Keratinocyte (primary cell): ENCODE results near the gene TAF4B. TPM values are rescaled to one million over a fixed set of nuclear protein-coding genes. Genes with fewer than 3 reads are reported as not detected.

Experiments
- DNase-seq: peaks from one replicate; pipeline ENCODE4 v3.0.0-alpha.2; 2011; ENCODE audit warnings: low read depth, missing footprints, low spot score
- FAIRE-seq: peaks from 2 replicates; lab custom pipeline; 2011; peaks lifted over from hg19 to GRCh38; lab: Jason Lieb, UNC
- H2AFZ ChIP-seq: 2 replicates; pipeline ENCODE4 v1.6.0; 2012; ENCODE audit warnings: low read length, control low read depth, inconsistent platforms; ENCODE audit not compliant: control insufficient read depth
- H3K27ac ChIP-seq: 2 replicates; pipeline ENCODE4 v1.5.1; 2011; ENCODE audit warnings: low read length; ENCODE audit not compliant: control insufficient read depth, insufficient read depth
- H3K27me3 ChIP-seq: 3 replicates; pipeline ENCODE4 v1.6.0; 2011; ENCODE audit warnings: low read length; ENCODE audit not compliant: control insufficient read depth, insufficient read depth; ENCODE audit errors: extremely low read depth
- H3K36me3 ChIP-seq, 2 experiments: 2 replicates in 1 of 2; 3 replicates in 1 of 2; pipeline ENCODE4 v1.5.1; 2011; ENCODE audit warnings: low read length in 2 of 2, mild to moderate bottlenecking in 1 of 2; ENCODE audit not compliant: control insufficient read depth in 2 of 2, insufficient read depth in 2 of 2; ENCODE audit errors: extremely low read depth in 1 of 2
- H3K4me1 ChIP-seq: 3 replicates; pipeline ENCODE4 v1.5.1; 2011; ENCODE audit warnings: low read length; ENCODE audit not compliant: control insufficient read depth, insufficient read depth; ENCODE audit errors: extremely low read depth
- H3K4me2 ChIP-seq: 3 replicates; pipeline ENCODE4 v1.6.0; 2011; ENCODE audit warnings: low read depth, low read length; ENCODE audit not compliant: control insufficient read depth, insufficient read depth; ENCODE audit errors: extremely low read depth
- H3K4me3 ChIP-seq, 3 experiments: fragments of 200-600 bp in 1 of 3; sonication (generic) in 1 of 3; 2 replicates in 2 of 3; 3 replicates in 1 of 3; pipeline ENCODE4 v1.5.1; 2011 to 2016; ENCODE audit warnings: low read length in 3 of 3, mild to moderate bottlenecking in 3 of 3, control low read depth in 2 of 3, inconsistent platforms in 1 of 3, low read depth in 1 of 3, mixed read lengths in 1 of 3, mixed run types in 1 of 3, moderate library complexity in 1 of 3; ENCODE audit not compliant: control insufficient read depth in 2 of 3, insufficient read depth in 2 of 3; ENCODE audit errors: extremely low read depth in 1 of 3
- H3K79me2 ChIP-seq: 2 replicates; pipeline ENCODE4 v1.6.0; 2012; ENCODE audit warnings: low read length; ENCODE audit not compliant: control insufficient read depth, insufficient read depth
- H3K9ac ChIP-seq: 3 replicates; pipeline ENCODE4 v1.6.0; 2011; ENCODE audit warnings: low read length; ENCODE audit not compliant: control insufficient read depth, insufficient read depth; ENCODE audit errors: extremely low read depth
- H3K9me1 ChIP-seq: 3 replicates; pipeline ENCODE4 v1.6.0; 2011; ENCODE audit warnings: low read length; ENCODE audit not compliant: control insufficient read depth, insufficient read depth; ENCODE audit errors: extremely low read depth
- H3K9me3 ChIP-seq: 2 replicates; pipeline ENCODE4 v1.5.1; 2012; ENCODE audit warnings: low read depth, low read length; ENCODE audit not compliant: control insufficient read depth
- H4K20me1 ChIP-seq: 3 replicates; pipeline ENCODE4 v1.6.0; 2011; ENCODE audit warnings: low read length; ENCODE audit not compliant: control insufficient read depth, insufficient read depth; ENCODE audit errors: extremely low read depth
- CTCF ChIP-seq, 3 experiments: IDR thresholded peaks in 1 of 3; conservative IDR thresholded peaks in 1 of 3; optimal IDR thresholded peaks in 1 of 3; 2 replicates in 2 of 3; 3 replicates in 1 of 3; pipeline versions ENCODE3 to v1.5.1; 2011; ENCODE audit warnings: low read length in 3 of 3, mild to moderate bottlenecking in 3 of 3, moderate library complexity in 2 of 3, control low read depth in 1 of 3, inconsistent platforms in 1 of 3; ENCODE audit not compliant: insufficient read depth in 2 of 3; ENCODE audit errors: extremely low read depth in 1 of 3
- EZH2 ChIP-seq: IDR thresholded peaks from one replicate; pipeline ENCODE4 v1.6.1; 2012; ENCODE audit warnings: inconsistent platforms, mild to moderate bottlenecking, low read length, moderate library complexity
- dilution Hi-C: fragments of 300-500 bp; cut with MboI; formaldehyde crosslinking; loops from one replicate; pipeline ENCODE4 v1.7.0; 2020; ENCODE audit warnings: low sequenced_read_pairs; ENCODE audit not compliant: extremely low pct_ligation_motif_present
- polyA plus RNA-seq, 5 experiments: library from polyadenylated mRNA; depleted of rRNA in 3 of 5; stranded (reverse) in 3 of 5; stranded (forward) in 1 of 5; unstranded in 1 of 5; fragments of >200 nt; gene quantifications; 1 replicate in 1 of 5; 2 replicates in 3 of 5; 3 replicates in 1 of 5; pipeline versions ENCODE4 v1.2.1 to v1.2.3, GENCODE V29; 2011 to 2012; ENCODE audit warnings: missing spikeins in 2 of 5, low read depth in 1 of 5, low replicate concordance in 1 of 5

The TAF4B gene
- polyA plus RNA-seq, 1 donor (not counting 4 experiments of a cell fraction or from before 2014, with no cell fraction given), result 5.9 TPM

GRCh38 chr18:26277374-26277773 lies 51.1 kb downstream of the TAF4B start:
- no peak for TF ChIP-seq CTCF (optimal IDR thresholded peaks at IDR 0.05 in 1 of 3, IDR thresholded peaks at IDR 0.05 in 1 of 3, conservative IDR thresholded peaks at IDR 0.05 in 1 of 3; ENCODE audit: extremely low read depth in 1 of 3, insufficient read depth in 2 of 3, low read length in 3 of 3)
- TF ChIP-seq EZH2, result no peak
- H3K4me1 ChIP-seq, result no peaks in the 10 kb centered on the region
- H3K4me3 ChIP-seq, result no peak overlapping the region
- H3K27me3 ChIP-seq, result no peaks in the 10 kb centered on the region
- no peak overlapping the region for H3K4me2 ChIP-seq
- H2AFZ ChIP-seq, result no peak overlapping the region
- H3K9me1 ChIP-seq, result no peaks in the 10 kb centered on the region
- H3K27ac ChIP-seq, result no peak overlapping the region
- H3K9ac ChIP-seq, result no peak overlapping the region
- no peaks in the 10 kb centered on the region for H3K9me3 ChIP-seq
- no peaks in the 10 kb centered on the region for H3K79me2 ChIP-seq
- no peaks in the 10 kb centered on the region for H4K20me1 ChIP-seq
- FAIRE-seq, result no peak
- dilution Hi-C loops, result no loop called here
- H3K36me3 ChIP-seq, result no peaks in the 10 kb centered on the region
- DNase-seq, result no peak

- no peaks in the 10 kb centered on the region for H4K20me1 ChIP-seq
- no peak overlapping the region for H3K27ac ChIP-seq
- H3K4me3 ChIP-seq, result no peak overlapping the region
- H3K79me2 ChIP-seq, result no peaks in the 10 kb centered on the region
- H3K9me3 ChIP-seq, result no peaks in the 10 kb centered on the region
- H3K9ac ChIP-seq, result no peak overlapping the region
- no peaks in the 10 kb centered on the region for H3K4me1 ChIP-seq
- H3K27me3 ChIP-seq, result no peaks in the 10 kb centered on the region
- DNase-seq (no peak), FAIRE-seq (no peak)
- no peak overlapping the region for H2AFZ ChIP-seq
- dilution Hi-C loops, result no loop called here
- no peak for TF ChIP-seq CTCF (optimal IDR thresholded peaks at IDR 0.05 in 1 of 3, IDR thresholded peaks at IDR 0.05 in 1 of 3, conservative IDR thresholded peaks at IDR 0.05 in 1 of 3; ENCODE audit: extremely low read depth in 1 of 3, insufficient read depth in 2 of 3, low read length in 3 of 3)
- TF ChIP-seq EZH2, result no peak
- no peaks in the 10 kb centered on the region for H3K36me3 ChIP-seq
- no peaks in the 10 kb centered on the region for H3K9me1 ChIP-seq
- no peak overlapping the region for H3K4me2 ChIP-seq
These were observed 53.2 kb downstream of the TAF4B start for GRCh38 chr18:26279428-26279827.
